ENCODE results near the gene FAM174B.
"Not testable (repeated sequence)": the region's sequence is repeated elsewhere in the genome, so short reads cannot be mapped to it uniquely, and the experiment has no call there.

FAM174B gene

GRCh38 chr15:92619145-92620101 lies 36.2 kb downstream of the FAM174B start:
- no peak for DNase-seq (ENCODE audit: low read depth in 2 of 2)

GRCh38 chr15:92617549-92618520 lies 37.7 kb downstream of the FAM174B start:
- DNase-seq (ENCODE audit: low read depth in 2 of 2) = no peak

- DNase-seq (ENCODE audit: low read depth in 2 of 2) = no peak
Measured at GRCh38 chr15:92616621-92617548, 38.7 kb downstream of the FAM174B start.

- DNase-seq (ENCODE audit: low read depth in 2 of 2) = no peak
Measured at GRCh38 chr15:92614791-92615785, 40.5 kb downstream of the FAM174B start.

- DNase-seq (ENCODE audit: low read depth in 2 of 2) = no peak
Measured at GRCh38 chr15:92614301-92614700, 41.3 kb downstream of the FAM174B start.

- DNase-seq (ENCODE audit: low read depth in 2 of 2) = no peak
Measured at GRCh38 chr15:92613841-92614240, 41.7 kb downstream of the FAM174B start.

- no peak for DNase-seq (ENCODE audit: low read depth in 2 of 2)
Measured at GRCh38 chr15:92612891-92613290, 42.7 kb downstream of the FAM174B start.

- no peak for DNase-seq (ENCODE audit: low read depth in 2 of 2)
Measured at GRCh38 chr15:92611995-92612745, 43.4 kb downstream of the FAM174B start.

GRCh38 chr15:92611150-92611549 lies 44.4 kb downstream of the FAM174B start:
- no peak for DNase-seq (ENCODE audit: low read depth in 2 of 2)

- DNase-seq (ENCODE audit: low read depth in 2 of 2) = no peak
Measured at GRCh38 chr15:92610101-92610520, 45.5 kb downstream of the FAM174B start.

GRCh38 chr15:92608866-92609700 lies 46.5 kb downstream of the FAM174B start:
- DNase-seq (ENCODE audit: low read depth in 2 of 2) = no peak

- DNase-seq (ENCODE audit: low read depth in 2 of 2) = not testable (repeated sequence)
Measured at GRCh38 chr15:92606836-92607150, 48.8 kb downstream of the FAM174B start.

- DNase-seq (ENCODE audit: low read depth in 2 of 2) = no peak
Measured at GRCh38 chr15:92606126-92606835, 49.3 kb downstream of the FAM174B start.

GRCh38 chr15:92605225-92605944 lies 50.2 kb downstream of the FAM174B start:
- DNase-seq (ENCODE audit: low read depth in 2 of 2) = no peak

- DNase-seq (ENCODE audit: low read depth in 2 of 2) = no peak
Measured at GRCh38 chr15:92603743-92604470, 51.7 kb downstream of the FAM174B start.

- no peak for DNase-seq (ENCODE audit: low read depth in 2 of 2)
Measured at GRCh38 chr15:92603278-92603677, 52.3 kb downstream of the FAM174B start.

- no peak for DNase-seq (ENCODE audit: low read depth in 2 of 2)
Measured at GRCh38 chr15:92602267-92602593, 53.3 kb downstream of the FAM174B start.

All from activated CD4-positive, alpha-beta T cell treated with anti-CD3 and anti-CD28 coated beads for 24 hours (primary cell).